IPS-NIHi7 (cell line): ENCODE data around the gene NDST1.
"Not testable (repeated sequence)": the region's sequence is repeated elsewhere in the genome, so short reads cannot be mapped to it uniquely, and the experiment has no call there.

ENCODE experiments used
- DNase-seq: peaks from one replicate; pipeline ENCODE4 v3.0.0; 2012; ENCODE audit warnings: mixed read lengths; ENCODE audit errors: extremely low spot score

The NDST1 gene

GRCh38 chr5:150508277-150508640 is 328 bp downstream of the NDST1 start:
- no peak for DNase-seq

- no peak for DNase-seq
Measured at GRCh38 chr5:150508828-150509227, 897 bp downstream of the NDST1 start.

- DNase-seq = no peak
Measured at GRCh38 chr5:150509992-150510391, 2.1 kb downstream of the NDST1 start.

DNA sequence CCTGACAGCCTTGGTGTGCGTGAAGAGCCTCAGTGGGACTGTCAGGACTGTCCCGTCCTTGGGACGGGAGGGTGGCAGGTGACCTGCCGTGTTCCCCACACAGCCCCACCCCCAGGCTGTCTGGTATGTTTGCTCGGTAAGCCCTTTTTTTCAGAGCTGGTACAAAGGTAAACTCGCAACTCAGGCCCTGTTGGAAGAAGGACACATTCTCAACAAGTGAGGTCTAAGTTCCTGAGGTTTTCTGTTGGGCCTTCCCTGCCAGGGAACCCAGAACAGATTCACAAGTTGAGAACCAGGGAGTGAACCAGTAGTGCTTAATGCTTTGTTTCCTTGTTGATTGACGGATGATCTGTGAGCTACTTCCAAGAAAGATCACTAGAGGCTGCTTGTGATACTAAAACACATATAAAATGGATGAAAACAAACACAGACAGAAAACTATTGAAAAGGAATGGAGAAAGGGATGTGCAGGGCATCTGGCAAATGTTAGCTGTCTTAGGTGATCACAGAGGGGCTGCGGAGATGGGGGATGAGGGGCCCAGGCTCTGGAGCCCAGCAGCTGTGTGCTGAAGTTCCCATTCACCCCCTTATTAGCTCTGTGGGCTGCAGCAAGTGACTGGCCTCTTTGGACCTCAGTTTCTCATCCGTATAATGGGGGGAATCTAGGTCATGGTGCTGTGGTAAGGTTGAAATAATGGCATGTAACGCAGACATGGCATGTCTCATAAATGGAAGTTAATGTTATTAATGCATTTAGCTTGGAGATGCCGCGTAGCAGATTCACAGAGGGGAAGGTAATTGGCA is 2.7 kb downstream of the NDST1 start:
- DNase-seq = no peak

- peak; percentile 62 for DNase-seq
Measured at GRCh38 chr5:150511578-150512367, 3.8 kb downstream of the NDST1 start.

- DNase-seq = no peak
Measured at GRCh38 chr5:150512368-150512747, 4.4 kb downstream of the NDST1 start.

DNA sequence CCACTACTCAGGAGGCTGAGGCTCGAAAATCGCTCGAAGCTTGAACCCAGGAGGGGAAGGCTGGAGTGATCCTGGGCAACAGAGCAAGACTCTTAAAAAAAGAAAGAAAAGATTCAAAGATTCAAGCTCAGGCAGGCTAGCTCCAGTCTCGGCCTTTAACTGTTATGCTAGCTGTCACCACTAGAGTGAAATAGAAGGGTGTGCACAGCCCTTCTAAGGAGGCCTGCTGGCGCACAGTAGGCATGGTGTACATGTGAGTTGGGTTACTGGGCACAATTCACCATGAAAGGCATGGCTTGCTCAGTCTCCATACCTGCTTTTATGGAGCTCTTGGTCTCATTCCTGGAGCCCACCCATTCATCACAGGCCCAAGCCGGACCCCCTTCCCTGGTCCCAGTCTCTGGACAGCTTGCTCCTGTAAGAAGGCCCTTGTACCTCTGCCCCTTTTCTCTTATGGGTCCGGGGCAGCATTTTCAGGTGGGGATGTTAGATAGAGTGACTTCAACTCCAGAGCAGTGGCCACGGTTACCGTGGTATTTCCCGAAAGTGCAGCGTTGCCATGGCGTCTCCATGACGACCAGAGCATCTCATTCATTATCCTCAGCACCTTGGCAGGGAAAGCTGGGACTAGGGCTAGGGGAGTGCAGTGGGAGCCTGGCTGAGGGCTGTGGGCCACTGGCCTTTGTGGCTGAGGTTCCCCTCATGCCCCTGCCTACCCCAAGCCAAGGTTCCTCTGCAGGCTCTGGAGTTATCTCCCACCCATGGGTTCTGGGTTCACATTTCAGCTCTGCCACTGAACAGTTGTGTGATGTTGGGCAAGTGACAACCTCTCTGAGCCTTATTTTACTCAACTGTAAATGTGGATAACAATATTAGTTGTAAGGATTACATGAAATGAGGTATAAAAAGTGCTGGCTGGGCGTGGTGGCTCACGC is 5.7 kb downstream of the NDST1 start:
- no peak for DNase-seq

DNA sequence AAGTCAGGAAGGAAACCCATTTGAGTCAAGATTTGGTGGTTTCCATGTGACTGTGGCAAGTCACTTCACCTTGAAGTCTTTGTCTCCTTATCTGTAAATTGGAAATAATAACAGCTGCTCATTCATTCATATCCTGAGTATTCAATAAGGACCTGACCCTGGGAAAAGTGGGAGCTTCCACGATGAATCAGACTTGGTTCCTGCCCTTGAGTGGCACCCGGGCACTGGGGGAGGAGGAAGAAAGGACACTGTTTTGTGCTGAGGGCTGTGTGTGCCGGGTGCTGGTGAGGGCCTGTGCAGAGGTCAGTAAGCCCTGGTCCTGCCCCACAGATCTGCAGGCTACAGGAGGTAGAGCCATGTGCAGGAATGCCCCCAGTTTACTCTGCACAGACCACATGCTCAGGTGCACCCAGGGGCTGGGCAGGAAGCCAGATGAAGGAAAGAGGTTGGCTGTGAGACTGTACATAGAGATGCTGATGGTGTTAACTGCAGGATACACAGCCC is 6.8 kb downstream of the NDST1 start:
- no peak for DNase-seq

GRCh38 chr5:150515446-150515845 is 7.5 kb downstream of the NDST1 start:
- DNase-seq = no peak

GRCh38 chr5:150516011-150516410 is 8.1 kb downstream of the NDST1 start:
- no peak for DNase-seq

DNA sequence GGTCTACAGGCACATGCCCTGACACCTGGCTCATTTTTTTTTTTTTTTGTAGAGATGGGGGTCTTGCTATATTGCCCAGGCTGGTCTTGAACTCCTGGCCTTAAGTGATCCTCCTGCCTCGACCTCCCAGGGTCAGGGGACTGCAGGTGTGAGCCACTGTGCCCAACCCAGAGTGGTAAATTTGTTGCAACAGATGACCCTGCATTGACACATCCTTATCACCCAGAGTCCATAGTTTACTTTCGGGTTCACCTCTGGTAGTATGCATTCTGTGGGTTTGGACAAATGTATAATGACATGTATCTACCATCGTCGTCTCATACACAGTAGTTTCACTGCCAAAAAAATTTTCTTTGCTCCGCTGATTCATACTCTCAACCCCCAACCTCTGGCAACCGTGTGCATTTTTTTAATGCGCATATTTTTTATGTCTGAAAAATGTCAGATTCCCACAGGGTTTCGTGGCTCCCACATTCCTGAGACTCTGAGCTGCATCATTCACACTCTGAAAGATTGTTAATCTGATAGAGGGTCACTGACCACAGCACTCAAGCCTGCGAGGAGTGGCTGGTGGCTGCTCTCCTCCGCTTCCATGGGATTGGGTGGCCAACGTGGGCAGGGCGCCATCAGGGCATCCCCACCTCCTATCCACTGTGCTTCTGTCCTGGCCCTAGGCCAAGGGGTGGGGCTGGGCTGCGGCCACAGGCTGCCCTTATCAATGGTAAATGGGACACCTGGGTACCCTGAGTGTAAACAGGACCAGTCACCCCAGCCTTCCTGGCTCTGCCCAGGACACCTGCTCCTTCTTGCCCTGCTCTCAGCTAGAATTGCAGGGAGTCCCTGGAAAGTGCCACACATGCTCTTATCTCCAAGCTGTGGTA is 9.6 kb downstream of the NDST1 start:
- no peak for DNase-seq

- DNase-seq = not testable (repeated sequence)
Measured at GRCh38 chr5:150518712-150519559, 11.0 kb downstream of the NDST1 start.

- no peak for DNase-seq
Measured at GRCh38 chr5:150519560-150519945, 11.6 kb downstream of the NDST1 start.

DNA sequence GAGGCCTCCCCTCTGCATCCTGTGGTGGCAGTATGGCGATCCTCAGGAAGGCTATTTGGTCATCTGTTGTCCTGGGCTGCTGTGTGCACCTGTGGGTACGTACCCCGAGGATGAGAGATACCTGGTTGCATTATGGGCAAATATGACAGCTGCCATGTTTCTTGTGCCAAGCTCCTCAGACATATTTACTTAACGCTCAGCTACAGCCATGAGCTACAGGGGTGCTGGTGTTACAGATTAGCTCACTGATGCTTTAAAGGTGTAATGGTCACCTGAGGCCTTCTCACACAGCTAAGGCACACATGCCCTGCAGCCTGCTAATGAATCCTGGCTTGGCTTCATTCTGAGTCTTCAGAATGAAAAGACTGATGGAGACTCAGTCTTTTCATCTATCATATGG is 12.0 kb downstream of the NDST1 start:
- no peak for DNase-seq

- DNase-seq = no peak
Measured at GRCh38 chr5:150520747-150521521, 13.0 kb downstream of the NDST1 start.

GRCh38 chr5:150521522-150521817 is 13.5 kb downstream of the NDST1 start:
- DNase-seq = no peak

GRCh38 chr5:150521939-150522503 is 14.1 kb downstream of the NDST1 start:
- DNase-seq = no peak

DNA sequence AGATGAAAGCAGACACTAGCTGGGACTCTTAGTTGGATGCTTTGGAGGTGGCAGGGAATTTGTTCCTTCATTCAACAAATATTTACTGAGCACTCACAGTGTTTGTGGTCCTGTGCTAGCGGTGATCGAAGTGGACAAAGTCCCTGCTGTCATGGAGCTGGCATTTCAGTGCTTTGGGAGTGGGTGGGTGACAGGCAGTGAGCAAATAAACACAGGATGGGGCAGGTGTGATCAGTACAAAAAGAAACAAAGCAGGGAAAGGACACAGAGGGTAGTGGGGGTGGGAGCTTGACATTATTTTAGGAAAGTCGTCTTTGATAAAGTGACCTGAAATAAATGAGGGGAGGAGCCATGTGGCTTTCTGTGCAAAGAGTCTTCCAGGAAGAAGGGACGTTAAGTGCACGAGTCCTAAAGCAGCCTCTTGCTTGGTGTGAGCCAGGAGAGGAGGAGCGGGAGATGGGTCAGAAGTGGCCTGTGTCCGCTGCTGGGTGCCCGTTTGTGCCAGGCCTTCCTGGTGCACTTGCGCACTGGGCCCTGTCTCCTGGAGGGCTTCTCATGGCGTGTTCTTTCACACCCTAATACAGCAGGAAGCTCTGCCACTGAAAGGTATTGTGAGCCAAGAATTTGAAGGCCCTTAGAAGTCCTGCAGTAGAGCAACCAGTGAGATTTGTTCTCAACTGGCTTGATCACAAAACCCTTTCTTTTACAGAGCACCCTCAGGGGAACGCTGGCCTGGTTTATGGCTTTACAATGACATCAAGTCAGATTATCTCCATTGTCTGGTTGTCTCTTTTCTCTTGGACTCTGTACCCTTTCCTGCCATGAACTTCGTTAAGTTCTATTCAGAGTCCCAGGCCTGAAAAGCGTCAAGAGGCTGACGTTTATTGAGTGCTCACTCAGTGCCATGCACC is 14.8 kb downstream of the NDST1 start:
- no peak for DNase-seq
